Ammon's horn (tissue), 1 donor: ENCODE measurements around the gene SULT1B1.

Experiments
- DNase-seq: peaks from one replicate; pipeline ENCODE4 v3.0.0-alpha.2; 2016; ENCODE audit warnings: low spot score

Gene SULT1B1

DNA sequence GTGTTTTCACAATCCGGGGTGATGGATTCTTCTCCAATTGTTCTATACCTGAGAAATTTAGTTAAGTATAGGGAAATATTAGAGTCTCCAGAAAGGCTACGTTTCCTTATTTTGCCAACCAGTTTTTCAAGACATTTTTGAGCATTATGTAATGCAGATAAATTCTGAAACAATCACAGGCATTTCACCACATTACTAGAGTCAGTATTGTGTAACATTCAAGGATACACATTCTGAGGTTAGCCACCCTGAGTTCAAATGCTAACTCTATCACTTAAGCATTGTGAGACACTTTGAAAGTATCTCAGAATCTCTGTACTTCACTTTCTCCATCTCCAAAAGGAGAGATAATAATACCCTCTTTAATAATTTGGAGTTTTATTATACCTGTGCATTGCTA is 10.6 kb downstream of the SULT1B1 start:
- no peak for DNase-seq

- no peak for DNase-seq
Observed at GRCh38 chr4:69748173-69748572, 12.2 kb downstream of the SULT1B1 start.

DNA sequence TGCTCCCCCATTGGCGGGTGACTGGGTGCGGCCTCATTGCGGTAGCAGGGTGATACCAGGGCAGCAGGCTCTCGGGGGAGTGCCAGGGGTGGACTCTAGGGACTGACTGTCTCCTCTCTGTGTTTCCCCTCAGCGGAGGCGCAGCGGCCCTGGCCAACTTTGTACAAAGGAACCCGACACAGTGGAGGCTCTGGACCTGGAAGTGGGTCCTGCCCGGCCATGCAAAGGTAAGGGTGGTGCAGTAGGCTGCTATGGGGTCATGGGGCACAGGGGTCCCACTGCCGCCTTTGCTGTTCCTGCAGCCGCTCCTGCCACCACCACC is 16.3 kb downstream of the SULT1B1 start:
- DNase-seq, result no peak

- no peak for DNase-seq
Observed at GRCh38 chr4:69743476-69744156, 16.8 kb downstream of the SULT1B1 start.

GRCh38 chr4:69742596-69742995 is 17.8 kb downstream of the SULT1B1 start:
- no peak for DNase-seq

DNA sequence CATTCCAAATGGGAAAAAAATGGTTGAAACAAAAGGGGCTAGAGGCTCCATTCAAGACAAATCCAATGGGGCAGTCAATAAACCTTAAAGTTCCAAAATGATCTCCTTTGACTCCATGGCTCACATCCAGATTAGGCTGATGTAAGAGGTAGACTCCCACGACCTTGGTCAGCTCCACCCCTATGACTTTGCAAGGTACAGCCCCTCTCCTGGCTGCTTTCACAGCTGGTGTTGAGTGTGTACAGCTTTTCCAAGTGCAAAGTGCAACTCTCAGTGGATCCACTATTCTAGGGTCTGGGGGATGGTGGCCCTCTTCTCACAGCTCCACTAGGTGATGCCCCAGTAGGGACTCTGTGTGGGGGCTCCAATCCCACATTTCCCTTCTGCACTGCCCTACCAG is 21.5 kb downstream of the SULT1B1 start:
- no peak for DNase-seq

DNA sequence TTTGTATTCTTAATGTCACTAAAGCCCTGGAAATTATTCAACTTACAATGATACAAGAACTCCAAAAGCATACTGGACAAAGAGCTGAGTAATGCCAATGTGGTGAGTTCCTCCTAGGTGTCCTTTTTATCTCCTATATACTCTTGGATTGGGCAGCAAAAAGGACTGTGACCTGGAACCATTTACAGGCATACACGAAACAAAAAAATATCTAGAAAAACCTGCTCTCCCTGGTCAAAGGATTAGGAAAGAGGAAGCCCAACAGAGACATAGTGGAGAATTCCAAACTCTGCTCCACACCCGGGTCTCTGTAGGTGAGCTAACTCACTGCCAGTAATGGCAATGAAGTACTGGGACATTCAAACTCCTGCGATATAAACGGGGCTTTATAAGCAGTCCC is 25.3 kb downstream of the SULT1B1 start:
- DNase-seq, result no peak

DNA sequence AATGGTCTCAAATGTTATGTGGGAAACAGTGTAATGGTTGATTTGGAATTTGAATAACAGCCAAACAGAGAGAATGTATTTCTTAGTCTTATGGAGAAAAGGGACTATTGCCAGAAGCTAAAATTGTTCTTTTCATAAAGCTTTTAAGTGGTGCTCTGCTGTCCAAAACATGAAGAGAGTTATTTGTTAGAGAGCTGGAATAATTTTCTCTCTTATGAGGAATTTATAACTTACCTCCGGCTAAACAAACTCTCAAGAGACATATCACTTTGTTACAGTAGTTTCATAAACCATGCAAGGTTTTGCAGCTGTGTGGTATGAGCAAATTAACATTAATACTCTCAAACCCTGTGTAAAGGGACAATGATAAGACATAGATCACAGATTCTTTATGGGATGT is 28.6 kb downstream of the SULT1B1 start:
- DNase-seq, result no peak

DNA sequence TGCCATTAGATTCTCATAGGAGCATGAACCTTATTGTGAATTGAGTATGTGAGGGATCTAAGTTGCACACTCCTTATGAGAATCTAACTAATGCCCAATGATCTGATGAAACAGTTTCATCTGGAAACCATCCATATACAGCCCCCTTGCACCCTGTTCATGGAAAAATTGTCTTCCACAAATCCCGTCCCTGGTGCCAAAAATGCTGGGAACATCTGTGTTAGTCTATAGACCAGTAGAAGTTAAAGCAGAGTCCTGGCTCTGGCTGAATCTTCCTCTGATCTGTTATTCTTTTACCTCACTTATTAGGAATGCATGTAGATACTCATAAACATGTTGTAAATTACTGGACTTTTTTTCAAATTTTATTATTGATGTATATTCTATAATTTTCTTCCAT is 29.2 kb downstream of the SULT1B1 start:
- DNase-seq, result no peak

DNA sequence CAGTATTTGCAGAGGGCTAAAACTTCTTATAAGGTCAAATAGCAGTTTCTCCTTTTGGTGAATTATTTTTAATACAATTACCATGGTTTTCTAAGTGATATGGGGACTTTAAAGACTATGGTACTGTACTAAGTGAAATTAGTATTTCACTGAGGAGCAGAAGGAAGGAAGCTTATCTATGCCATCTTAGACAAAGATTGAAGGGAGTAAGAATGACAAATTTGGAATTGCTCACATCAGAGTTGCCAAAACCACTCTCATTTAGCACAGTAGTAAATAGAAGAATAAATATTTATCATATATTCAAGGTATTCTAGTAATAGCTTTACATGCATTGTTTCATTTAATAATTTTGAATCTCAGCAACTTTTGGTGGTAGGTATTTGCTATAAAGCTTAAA is 30.4 kb downstream of the SULT1B1 start:
- no peak for DNase-seq

DNA sequence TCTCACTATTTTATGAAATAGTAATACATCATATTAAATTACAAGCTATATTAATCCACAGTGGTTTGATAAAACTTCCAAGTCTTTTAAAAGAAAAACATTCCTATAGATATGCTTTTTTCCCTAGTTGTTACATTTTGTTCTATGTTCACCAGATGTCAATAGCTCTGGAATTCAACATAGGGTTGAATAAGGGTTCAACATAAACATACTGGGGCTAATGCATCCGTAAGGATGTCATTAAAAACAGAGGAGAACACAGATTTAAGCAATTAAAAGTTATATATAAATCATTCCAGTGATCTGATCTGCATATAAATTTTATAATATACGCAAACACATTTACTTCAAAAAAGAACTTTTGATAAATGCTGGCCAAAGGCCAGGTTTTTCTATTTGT is 32.5 kb downstream of the SULT1B1 start:
- DNase-seq, result no peak

DNA sequence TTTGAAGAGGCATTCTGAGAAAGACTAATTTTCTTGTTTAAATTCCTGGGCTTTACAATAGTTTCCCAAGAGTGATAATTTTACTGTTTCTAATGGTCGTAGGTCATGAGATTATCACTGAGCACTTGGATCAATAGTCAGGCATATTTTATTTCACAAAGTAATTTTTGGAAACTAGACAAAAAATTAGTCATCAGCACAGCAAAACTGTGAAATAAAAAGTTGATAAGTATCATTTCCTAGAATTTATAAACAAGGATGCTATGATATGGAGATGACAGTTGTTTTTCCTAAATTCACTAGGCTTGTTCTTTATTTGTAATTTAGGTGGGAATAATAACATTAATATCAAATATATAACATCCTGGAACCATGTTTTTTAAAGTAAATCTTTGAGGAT is 33.0 kb downstream of the SULT1B1 start:
- no peak for DNase-seq

GRCh38 chr4:69726971-69727370 is 33.4 kb downstream of the SULT1B1 start:
- DNase-seq, result no peak

DNA sequence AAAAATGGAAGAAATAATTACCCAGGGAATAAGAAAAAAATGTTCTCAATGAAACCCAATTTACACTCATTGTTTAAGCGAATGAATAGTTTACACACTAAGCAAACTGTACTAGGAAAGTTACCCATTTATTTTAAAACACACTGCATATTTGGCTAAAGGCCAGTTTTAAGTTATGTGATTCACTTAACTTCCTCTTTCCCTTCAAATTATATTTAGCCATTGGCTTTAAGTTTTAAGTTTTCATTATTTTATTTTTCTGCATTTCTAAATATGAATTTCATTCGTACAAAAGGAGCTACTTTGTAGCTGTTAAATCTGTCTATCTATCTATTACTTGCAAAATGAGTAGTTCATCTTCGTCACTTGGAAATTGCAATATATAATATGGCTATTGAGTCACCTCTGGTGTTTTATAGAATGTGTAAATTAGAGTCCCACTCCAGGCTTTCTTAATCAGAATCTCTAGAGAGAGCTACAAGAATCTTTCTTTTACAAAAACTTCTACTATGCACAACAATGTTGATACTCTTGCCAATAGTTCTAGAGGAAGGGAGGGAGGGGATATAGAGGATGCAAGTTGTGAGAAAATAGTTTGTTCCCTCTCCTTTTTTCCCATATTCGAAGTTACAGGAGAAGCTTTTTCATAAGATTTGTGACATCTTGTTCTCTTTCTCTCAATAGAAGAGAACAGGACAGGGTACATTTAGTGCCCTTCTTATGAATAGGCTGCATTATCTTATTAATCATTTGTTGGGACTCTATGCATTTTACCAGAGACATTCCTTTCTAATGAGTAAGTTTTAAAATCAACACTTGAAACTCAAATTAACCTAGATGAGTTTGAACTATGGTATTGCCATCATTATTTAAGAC is 41.8 kb downstream of the SULT1B1 start:
- no peak for DNase-seq

DNA sequence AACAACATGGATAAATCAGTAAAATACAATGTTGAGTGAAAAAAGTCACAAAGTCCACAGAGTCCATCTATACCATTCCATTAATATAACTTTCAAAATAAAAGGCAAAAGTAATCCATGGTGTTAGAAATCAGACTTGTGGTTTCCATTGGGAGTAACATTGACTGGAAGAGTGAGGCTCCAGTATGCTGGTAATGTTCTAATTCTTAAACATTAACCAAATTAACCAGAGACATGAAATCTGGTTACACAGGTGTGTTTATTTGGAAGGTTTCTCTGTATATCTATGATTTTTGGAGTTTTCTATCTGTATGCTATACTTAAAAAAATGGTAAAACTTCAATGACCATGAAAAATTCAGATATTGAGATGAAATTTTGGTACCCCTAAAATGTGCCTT is 42.6 kb downstream of the SULT1B1 start:
- no peak for DNase-seq

GRCh38 chr4:69716654-69717053 is 43.8 kb downstream of the SULT1B1 start:
- DNase-seq, result no peak

- DNase-seq, result no peak
Observed at GRCh38 chr4:69714086-69714485, 46.3 kb downstream of the SULT1B1 start.

GRCh38 chr4:69713593-69713992 is 46.8 kb downstream of the SULT1B1 start:
- DNase-seq, result no peak

GRCh38 chr4:69710580-69710979 is 49.8 kb downstream of the SULT1B1 start:
- DNase-seq, result no peak

GRCh38 chr4:69708211-69708610 is 52.2 kb downstream of the SULT1B1 start:
- DNase-seq, result no peak

DNA sequence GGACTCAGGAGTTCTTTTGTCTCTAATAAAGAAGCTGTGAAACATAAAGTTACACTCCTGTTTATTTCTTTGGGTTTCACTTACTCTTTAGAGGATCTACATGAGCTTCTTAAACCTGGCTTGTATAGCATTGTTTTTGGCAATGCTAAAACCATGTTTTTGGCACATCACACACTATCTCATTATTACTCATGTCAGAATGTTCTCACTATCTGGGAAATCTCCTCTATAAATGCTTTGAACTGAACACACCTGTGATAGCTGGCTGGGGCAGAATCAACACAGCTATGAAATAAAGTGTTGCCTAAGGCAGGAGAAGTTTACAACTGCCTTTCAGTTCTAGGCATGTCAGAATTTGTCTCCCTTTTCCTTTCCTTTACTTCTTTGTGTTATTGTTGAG is 52.6 kb downstream of the SULT1B1 start:
- no peak for DNase-seq

DNA sequence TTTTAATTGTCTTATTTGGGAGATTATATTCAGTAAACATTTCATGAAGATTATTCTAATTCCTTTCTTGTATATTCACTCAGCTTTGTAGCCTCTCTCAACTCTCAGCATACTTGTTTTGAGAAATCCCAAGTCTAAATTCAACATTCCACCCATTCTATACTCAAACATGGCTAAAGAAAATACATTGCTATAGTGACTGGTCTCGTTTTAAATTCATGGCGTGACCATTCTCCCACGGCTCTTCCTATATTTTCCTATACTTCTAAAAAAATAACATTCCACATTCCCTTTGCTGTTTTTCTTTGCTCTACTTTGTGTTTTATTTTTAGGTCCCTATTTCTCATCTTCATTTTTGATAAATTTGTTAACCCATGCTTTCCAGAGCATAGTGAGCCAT is 58.2 kb downstream of the SULT1B1 start:
- no peak for DNase-seq

GRCh38 chr4:69701696-69702095 is 58.7 kb downstream of the SULT1B1 start:
- no peak for DNase-seq
